Panc1 (cell line): Measurements from ENCODE around the gene DEXI. TPM values are rescaled to one million over a fixed set of nuclear protein-coding genes. Genes with fewer than 3 reads are reported as not detected.

ENCODE experiments used
- ATAC-seq: fragments of 200-7000 bp; cut with Tn5 transposase; 2 replicates; pipeline ENCODE4 v1.9.1; 2020; ENCODE audit warnings: mild to moderate bottlenecking, moderate library complexity
- BruUV-seq: library from RNA; stranded (reverse); fragments of 400-500 nt; replicated peaks from 2 replicates; lab custom pipeline; 2021; lab: Mats Ljungman, UMichigan
- CTCF ChIA-PET: fragments of 300-600 bp; sonication (Branson Sonifier 250); formaldehyde crosslinking; loops from one replicate; lab custom pipeline; 2022; ENCODE audit warnings: antibody characterized with exemption; lab: Charles Lee
- POLR2A ChIA-PET: fragments of 300-600 bp; sonication (Branson Sonifier 250); formaldehyde crosslinking; loops from one replicate; lab custom pipeline; 2022; ENCODE audit warnings: antibody characterized with exemption; lab: Charles Lee
- DNase-seq: peaks from one replicate; pipeline ENCODE4 v3.0.0-alpha.2; 2010; ENCODE audit warnings: low read depth, low spot score
- H3K27ac ChIP-seq: 2 replicates; pipeline ENCODE4 v1.5.1; 2011; ENCODE audit warnings: mild to moderate bottlenecking, low read length, inconsistent platforms
- H3K27me3 ChIP-seq: fragments of 200-500 bp; sonication (Bioruptor generic); 2 replicates; pipeline ENCODE4 v1.6.0; 2014; ENCODE audit warnings: low read length, inconsistent platforms; ENCODE audit not compliant: control insufficient read depth, insufficient read depth
- H3K36me3 ChIP-seq: fragments of 200-500 bp; sonication (Bioruptor generic); 2 replicates; pipeline ENCODE4 v1.5.1; 2014; ENCODE audit warnings: inconsistent platforms, mild to moderate bottlenecking, low read length, moderate library complexity; ENCODE audit not compliant: control insufficient read depth, insufficient read depth
- H3K4me1 ChIP-seq: 2 replicates; pipeline ENCODE4 v1.5.1; 2011; ENCODE audit warnings: inconsistent platforms, mild to moderate bottlenecking, low read length, moderate library complexity; ENCODE audit not compliant: control insufficient read depth, insufficient read depth
- H3K4me3 ChIP-seq, 2 experiments: 2 replicates each; pipeline ENCODE4 v1.5.1; 2011 to 2012; ENCODE audit warnings: low read depth in 2 of 2, low read length in 2 of 2, mild to moderate bottlenecking in 2 of 2, inconsistent platforms in 1 of 2, moderate library complexity in 1 of 2
- H3K9me3 ChIP-seq: fragments of 200-500 bp; sonication (Bioruptor generic); 2 replicates; pipeline ENCODE4 v1.5.1; 2014; ENCODE audit warnings: low read depth, mild to moderate bottlenecking, inconsistent platforms, low read length, moderate library complexity; ENCODE audit not compliant: control insufficient read depth, insufficient read depth
- POLR2AphosphoS5 ChIP-seq: IDR thresholded peaks from 2 replicates; pipeline ENCODE4 v1.6.1; 2012; ENCODE audit warnings: mild to moderate bottlenecking, low read depth, low read length, moderate library complexity
- SIN3A ChIP-seq: IDR thresholded peaks from 2 replicates; pipeline ENCODE4 v1.6.1; 2012; ENCODE audit warnings: low read depth, mild to moderate bottlenecking, low read length, moderate library complexity, borderline replicate concordance; ENCODE audit not compliant: insufficient read depth
- TCF7L2 ChIP-seq: IDR thresholded peaks from 2 replicates; pipeline ENCODE4 v1.6.1; 2011; ENCODE audit warnings: mild to moderate bottlenecking, low read depth, low read length, inconsistent platforms
- in situ Hi-C: cut with HindIII; loops from 2 replicates; pipeline ENCODE4 v1.10.0; 2016; ENCODE audit warnings: low sequenced_read_pairs, low pct_unique_long_range_greater_than_20kb
- intact Hi-C: fragments of 100-400 bp; cut with micrococcal nuclease; formaldehyde crosslinking; loops from one replicate; pipeline ENCODE4 v1.10.0; 2022; ENCODE audit not compliant: unreplicated experiment
- total RNA-seq: library from RNA; stranded (reverse); gene quantifications from one replicate; pipeline ENCODE4 v1.2.1, GENCODE V29; 2021; ENCODE audit not compliant: unreplicated experiment
- TF ChIP-seq, protein P1 (sequence below): fragments of 450-650 bp; IDR thresholded peaks from 2 replicates; pipeline ENCODE4 v1.5.1; 2017; ENCODE audit warnings: mild to moderate bottlenecking
- TF ChIP-seq, protein P2 (sequence below), 2 experiments: IDR thresholded peaks; 2 replicates each; pipeline ENCODE4 v1.6.1; 2011 to 2012; ENCODE audit warnings: low read depth in 2 of 2, control low read depth in 1 of 2, low read length in 1 of 2, mild to moderate bottlenecking in 1 of 2, moderate library complexity in 1 of 2; ENCODE audit not compliant: insufficient read depth in 1 of 2

DEXI gene
- total RNA-seq, 1 experiment from 2014 or later = 32.2 TPM

DNA sequence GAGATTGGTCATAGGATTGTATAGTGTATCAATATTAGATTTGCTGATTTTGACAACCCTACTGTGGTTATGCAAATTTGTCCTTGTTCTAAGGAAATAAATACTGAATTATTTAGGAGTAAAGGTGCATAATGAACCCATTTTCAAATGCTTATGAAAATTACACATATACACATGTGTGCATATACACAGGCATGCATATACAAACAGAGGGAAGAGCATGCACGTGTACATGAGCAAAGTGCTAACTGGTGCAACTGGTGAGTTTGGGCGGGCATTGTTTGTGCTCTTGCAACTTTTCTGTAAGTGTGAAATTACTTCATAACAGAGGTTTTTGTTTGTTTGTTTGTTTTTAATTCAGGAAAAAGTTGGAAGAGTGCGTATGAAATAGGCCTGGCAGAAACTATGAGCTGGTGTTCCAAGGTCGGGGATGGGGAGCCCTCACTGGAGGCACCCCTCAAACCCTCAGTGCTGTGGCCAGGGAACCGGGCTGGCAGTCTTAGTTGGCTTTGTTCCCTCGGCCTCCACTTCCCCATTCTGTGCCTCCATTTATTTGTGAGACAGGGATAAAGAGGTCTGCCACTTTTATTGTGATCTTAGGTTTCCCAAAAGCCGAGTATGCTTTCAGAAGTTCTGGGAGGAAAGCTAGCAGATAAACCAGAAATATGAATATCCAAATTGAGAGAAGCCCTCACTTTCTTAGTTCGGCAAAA is 5.8 kb downstream of the DEXI start:
- no TSS peak for BruUV-seq
- no peak for TF ChIP-seq POLR2AphosphoS5
- no peak for TF ChIP-seq SIN3A
- no peak for TF ChIP-seq TCF7L2
- TF ChIP-seq, protein P1, sequence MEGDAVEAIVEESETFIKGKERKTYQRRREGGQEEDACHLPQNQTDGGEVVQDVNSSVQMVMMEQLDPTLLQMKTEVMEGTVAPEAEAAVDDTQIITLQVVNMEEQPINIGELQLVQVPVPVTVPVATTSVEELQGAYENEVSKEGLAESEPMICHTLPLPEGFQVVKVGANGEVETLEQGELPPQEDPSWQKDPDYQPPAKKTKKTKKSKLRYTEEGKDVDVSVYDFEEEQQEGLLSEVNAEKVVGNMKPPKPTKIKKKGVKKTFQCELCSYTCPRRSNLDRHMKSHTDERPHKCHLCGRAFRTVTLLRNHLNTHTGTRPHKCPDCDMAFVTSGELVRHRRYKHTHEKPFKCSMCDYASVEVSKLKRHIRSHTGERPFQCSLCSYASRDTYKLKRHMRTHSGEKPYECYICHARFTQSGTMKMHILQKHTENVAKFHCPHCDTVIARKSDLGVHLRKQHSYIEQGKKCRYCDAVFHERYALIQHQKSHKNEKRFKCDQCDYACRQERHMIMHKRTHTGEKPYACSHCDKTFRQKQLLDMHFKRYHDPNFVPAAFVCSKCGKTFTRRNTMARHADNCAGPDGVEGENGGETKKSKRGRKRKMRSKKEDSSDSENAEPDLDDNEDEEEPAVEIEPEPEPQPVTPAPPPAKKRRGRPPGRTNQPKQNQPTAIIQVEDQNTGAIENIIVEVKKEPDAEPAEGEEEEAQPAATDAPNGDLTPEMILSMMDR = no peak
- TF ChIP-seq, protein P2, sequence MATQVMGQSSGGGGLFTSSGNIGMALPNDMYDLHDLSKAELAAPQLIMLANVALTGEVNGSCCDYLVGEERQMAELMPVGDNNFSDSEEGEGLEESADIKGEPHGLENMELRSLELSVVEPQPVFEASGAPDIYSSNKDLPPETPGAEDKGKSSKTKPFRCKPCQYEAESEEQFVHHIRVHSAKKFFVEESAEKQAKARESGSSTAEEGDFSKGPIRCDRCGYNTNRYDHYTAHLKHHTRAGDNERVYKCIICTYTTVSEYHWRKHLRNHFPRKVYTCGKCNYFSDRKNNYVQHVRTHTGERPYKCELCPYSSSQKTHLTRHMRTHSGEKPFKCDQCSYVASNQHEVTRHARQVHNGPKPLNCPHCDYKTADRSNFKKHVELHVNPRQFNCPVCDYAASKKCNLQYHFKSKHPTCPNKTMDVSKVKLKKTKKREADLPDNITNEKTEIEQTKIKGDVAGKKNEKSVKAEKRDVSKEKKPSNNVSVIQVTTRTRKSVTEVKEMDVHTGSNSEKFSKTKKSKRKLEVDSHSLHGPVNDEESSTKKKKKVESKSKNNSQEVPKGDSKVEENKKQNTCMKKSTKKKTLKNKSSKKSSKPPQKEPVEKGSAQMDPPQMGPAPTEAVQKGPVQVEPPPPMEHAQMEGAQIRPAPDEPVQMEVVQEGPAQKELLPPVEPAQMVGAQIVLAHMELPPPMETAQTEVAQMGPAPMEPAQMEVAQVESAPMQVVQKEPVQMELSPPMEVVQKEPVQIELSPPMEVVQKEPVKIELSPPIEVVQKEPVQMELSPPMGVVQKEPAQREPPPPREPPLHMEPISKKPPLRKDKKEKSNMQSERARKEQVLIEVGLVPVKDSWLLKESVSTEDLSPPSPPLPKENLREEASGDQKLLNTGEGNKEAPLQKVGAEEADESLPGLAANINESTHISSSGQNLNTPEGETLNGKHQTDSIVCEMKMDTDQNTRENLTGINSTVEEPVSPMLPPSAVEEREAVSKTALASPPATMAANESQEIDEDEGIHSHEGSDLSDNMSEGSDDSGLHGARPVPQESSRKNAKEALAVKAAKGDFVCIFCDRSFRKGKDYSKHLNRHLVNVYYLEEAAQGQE (IDR thresholded peaks at IDR 0.05; ENCODE audit: insufficient read depth in 1 of 2, low read depth in 2 of 2, low read length in 1 of 2) = no peak
- CTCF ChIA-PET = no interaction called here
- Histone ChIP-seq H3K27me3 (no peaks in the 10 kb centered on the region), H3K4me1 (peaks cover 21% of the 10 kb centered on the region), H3K36me3 (no peaks in the 10 kb centered on the region), H3K4me3 (no peak overlapping the region), H3K9me3 (no peaks in the 10 kb centered on the region), H3K27ac (no peak overlapping the region)
- intact Hi-C loops (no loop called here), in situ Hi-C loops (no loop called here)
- ATAC-seq (no peak), DNase-seq (no peak)
- POLR2A ChIA-PET = no interaction called here

DNA sequence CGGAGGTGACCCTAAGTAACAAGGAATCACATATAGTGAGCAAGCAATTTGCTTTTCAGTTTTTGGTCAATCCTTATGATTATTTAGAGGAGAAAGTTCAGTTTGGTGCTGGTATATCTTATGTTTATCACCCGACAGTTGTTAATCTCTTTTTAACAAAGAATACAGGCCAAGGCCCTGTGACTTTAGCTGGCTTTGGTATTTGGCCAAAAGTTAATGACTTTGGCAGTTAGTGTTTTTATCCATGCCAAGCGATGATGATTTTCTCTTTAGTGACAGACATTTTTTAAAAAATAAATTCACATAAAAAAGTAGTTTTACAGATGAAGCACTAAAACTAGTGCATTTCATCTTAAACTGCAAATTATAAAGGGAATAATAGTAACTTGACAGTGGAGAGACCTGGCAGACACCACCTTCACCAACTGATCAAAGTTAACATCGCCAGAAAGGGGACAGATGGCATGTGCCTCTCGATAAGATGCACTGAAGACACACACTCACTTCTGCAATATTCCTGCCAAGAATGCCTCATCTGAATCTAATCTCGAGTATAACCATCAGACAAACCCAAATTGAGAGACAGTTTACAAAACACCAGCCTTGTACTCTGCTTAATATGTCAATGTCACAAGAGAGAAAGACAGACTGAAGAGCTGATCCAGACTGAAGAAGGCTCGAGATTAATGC is 6.9 kb downstream of the DEXI start:
- CTCF ChIA-PET = interaction anchor here (0.7 kb wide), 1 partner anchor 9 kb away, joined by 3 read pairs; no protein-coding TSS in a partner anchor
- no peak for DNase-seq
- H3K27ac ChIP-seq = no peak overlapping the region
- POLR2A ChIA-PET = interaction anchor here (0.8 kb wide), 1 partner anchor 17 kb away, joined by 3 read pairs; no protein-coding TSS in a partner anchor
- TF ChIP-seq, protein P1 = no peak
- TF ChIP-seq POLR2AphosphoS5 (no peak), SIN3A (no peak), TCF7L2 (no peak)
- TF ChIP-seq, protein P2 (IDR thresholded peaks at IDR 0.05; ENCODE audit: insufficient read depth in 1 of 2, low read depth in 2 of 2, low read length in 1 of 2) = no peak
- no peak for ATAC-seq
- in situ Hi-C loops = no loop called here
- intact Hi-C loops = no loop called here
- H3K9me3 ChIP-seq = no peaks in the 10 kb centered on the region
- H3K4me1 ChIP-seq = peaks cover 13% of the 10 kb centered on the region
- no peaks in the 10 kb centered on the region for H3K36me3 ChIP-seq
- no TSS peak for BruUV-seq
- H3K27me3 ChIP-seq = no peaks in the 10 kb centered on the region
- no peak overlapping the region for H3K4me3 ChIP-seq
